GM19193 (cell line): ENCODE data around the gene DERL2.

Source experiments
- POLR2A ChIP-seq: IDR thresholded peaks from 4 replicates; pipeline ENCODE4 v1.6.1; 2011; ENCODE audit not compliant: insufficient read depth, insufficient read length; ENCODE audit errors: extremely low read depth

Gene DERL2

GRCh38 chr17:5510771-5511170 is 24.8 kb upstream of the DERL2 start:
- no peak for TF ChIP-seq POLR2A

GRCh38 chr17:5509482-5509881 is 23.5 kb upstream of the DERL2 start:
- TF ChIP-seq POLR2A, result no peak

- TF ChIP-seq POLR2A, result no peak
Observed at GRCh38 chr17:5508810-5509209, 22.8 kb upstream of the DERL2 start.

- no peak for TF ChIP-seq POLR2A
Observed at GRCh38 chr17:5506307-5506706, 20.3 kb upstream of the DERL2 start.

GRCh38 chr17:5502552-5502951 is 16.6 kb upstream of the DERL2 start:
- TF ChIP-seq POLR2A, result no peak

GRCh38 chr17:5501685-5502084 is 15.7 kb upstream of the DERL2 start:
- TF ChIP-seq POLR2A, result no peak

- no peak for TF ChIP-seq POLR2A
Observed at GRCh38 chr17:5500589-5501391, 14.8 kb upstream of the DERL2 start.

- no peak for TF ChIP-seq POLR2A
Observed at GRCh38 chr17:5500247-5500588, 14.2 kb upstream of the DERL2 start.

- TF ChIP-seq POLR2A, result no peak
Observed at GRCh38 chr17:5499476-5500231, 13.7 kb upstream of the DERL2 start.

GRCh38 chr17:5492970-5493369 is 7.0 kb upstream of the DERL2 start:
- TF ChIP-seq POLR2A, result no peak

- no peak for TF ChIP-seq POLR2A
Observed at GRCh38 chr17:5488752-5489151, 2.8 kb upstream of the DERL2 start.

GRCh38 chr17:5486206-5487124 is 487 bp upstream of the DERL2 start, which contains the start of gene MIS12:
Gene MIS12, plus strand, starts transcription at chr17:5486566. Its CDS starts 2,297 bp downstream, at chr17:5488863.
- TF ChIP-seq POLR2A, result peak; percentile 86

- no peak for TF ChIP-seq POLR2A
Observed at GRCh38 chr17:5481451-5481850, 4.5 kb downstream of the DERL2 start.

GRCh38 chr17:5480962-5481361 is 5.0 kb downstream of the DERL2 start:
- TF ChIP-seq POLR2A, result no peak

GRCh38 chr17:5478992-5479391 is 7.0 kb downstream of the DERL2 start:
- TF ChIP-seq POLR2A, result no peak
